SK-N-MC (cell line): ENCODE measurements around the gene ANKRD52.

Experiments used
- EZH2 ChIP-seq: fragments of 200-600 bp; sonication (generic); IDR thresholded peaks from one replicate; pipeline ENCODE4 v1.6.1; 2017; ENCODE audit warnings: antibody characterized with exemption
- POLR2AphosphoS5 ChIP-seq: IDR thresholded peaks from 2 replicates; pipeline ENCODE4 v1.6.1; 2012; ENCODE audit warnings: mild to moderate bottlenecking, low read depth, low read length, borderline replicate concordance

- TF ChIP-seq POLR2AphosphoS5 (no peak), EZH2 (no peak)
Observed at GRCh38 chr12:56293795-56294194, 35.6 kb upstream of the ANKRD52 start.
